Upper lobe of left lung (tissue), 6 donors: ENCODE measurements around the gene RNF44. TPM values are rescaled to one million over a fixed set of nuclear protein-coding genes. Genes with fewer than 3 reads are reported as not detected.

Experiments
- ATAC-seq, 2 donors: fragments of 200-7000 bp; cut with Tn5 transposase; one replicate each; pipeline ENCODE4 v1.9.1; 2022; ENCODE audit warnings: mild to moderate bottlenecking in 2 of 2, moderate library complexity in 2 of 2; ENCODE audit not compliant: low FRiP score in 2 of 2
- DNase-seq, 2 donors: peaks; one replicate each; pipeline ENCODE4 v3.0.0-alpha.2; 2019 to 2020
- H3K27ac ChIP-seq, 4 donors: fragments of 200-600 bp; sonication (generic); one replicate each; pipeline ENCODE4 v1.5.1; 2016 to 2019
- H3K27me3 ChIP-seq, 4 donors: fragments of 200-600 bp; sonication (generic); one replicate each; pipeline ENCODE4 v1.5.1; 2017 to 2019
- H3K36me3 ChIP-seq, 4 donors: fragments of 200-600 bp; sonication (generic); one replicate each; pipeline ENCODE4 v1.5.1; 2016 to 2019
- H3K4me1 ChIP-seq, 4 donors: fragments of 200-600 bp; sonication (generic); one replicate each; pipeline ENCODE4 v1.5.1; 2018 to 2019
- H3K4me3 ChIP-seq, 4 donors: fragments of 200-600 bp; sonication (generic); one replicate each; pipeline ENCODE4 v1.5.1; 2017 to 2019; ENCODE audit warnings: mild to moderate bottlenecking in 2 of 4, moderate library complexity in 1 of 4
- H3K9me3 ChIP-seq, 4 donors: fragments of 200-600 bp; sonication (generic); one replicate each; pipeline ENCODE4 v1.5.1; 2018 to 2019
- CTCF ChIP-seq, 6 experiments: fragments of 450-650 bp in 4 of 6; fragments of 200-600 bp in 2 of 6; sonication (generic) in 2 of 6; IDR thresholded peaks; one replicate each; pipeline ENCODE4 v1.5.1; 2016 to 2019; ENCODE audit warnings: antibody characterized with exemption in 6 of 6
- EP300 ChIP-seq, 4 donors: sonication (generic); formaldehyde crosslinking; IDR thresholded peaks; one replicate each; pipeline ENCODE4 v1.5.1; 2017; ENCODE audit warnings: antibody characterized with exemption in 4 of 4, control low read depth in 2 of 4
- POLR2A ChIP-seq, 4 donors: fragments of 450-650 bp; IDR thresholded peaks; one replicate each; pipeline ENCODE4 v1.5.1; 2016 to 2017; ENCODE audit warnings: antibody characterized with exemption in 4 of 4, mild to moderate bottlenecking in 2 of 4
- POLR2AphosphoS5 ChIP-seq, 2 donors: sonication (generic); formaldehyde crosslinking; IDR thresholded peaks; one replicate each; pipeline ENCODE4 v1.5.1; 2017; ENCODE audit warnings: antibody characterized with exemption in 2 of 2
- WGBS, 2 donors: methylation state at CpG; one replicate each; pipeline ENCODE4 v1.1.5; 2017 to 2018; 5-methylcytosine and 5-hydroxymethylcytosine counted together
- total RNA-seq, 6 donors: library from RNA; depleted of rRNA in 4 of 6; stranded (reverse); fragments of >200 nt in 4 of 6; gene quantifications; one replicate each; pipeline versions ENCODE4 v1.1.0 to v1.2.1, GENCODE V29; 2016 to 2021
- donor health status: DM: no; HTN: no; CAD: no; lungs with moderate emphysema.
- donor health status: DM: no; HTN: yes; CAD: no; lungs with severe emphysema.

Gene RNF44
- total RNA-seq, 6 donors from 2014 or later = 13.4 to 76.5 (median 51.7) TPM

- Histone ChIP-seq H3K4me3 (no peak overlapping the region), H3K27ac (no peak overlapping the region), H3K4me1 (peaks cover 0 to 7% (median 0%) of the 10 kb centered on the region in 4 donors), H3K9me3 (no peaks in the 10 kb centered on the region), H3K36me3 (no peaks in the 10 kb centered on the region), H3K27me3 (no peaks in the 10 kb centered on the region)
- no peak for TF ChIP-seq EP300 (IDR thresholded peaks at IDR 0.05)
- TF ChIP-seq CTCF (IDR thresholded peaks at IDR 0.05) = no peak
- no peak for TF ChIP-seq POLR2A (IDR thresholded peaks at IDR 0.05)
- no peak for TF ChIP-seq POLR2AphosphoS5 (IDR thresholded peaks at IDR 0.05)
- DNase-seq (no peak), ATAC-seq (no peak)
- 37 to 51% methylated on average over 6 of the region's 6 CpGs for WGBS, 2 donors
Measured at GRCh38 chr5:176570044-176570443, 32.8 kb upstream of the RNF44 start.

GRCh38 chr5:176568657-176569056, 31.5 kb upstream of the RNF44 start:
- Histone ChIP-seq H3K36me3 (no peaks in the 10 kb centered on the region), H3K27ac (no peak overlapping the region), H3K27me3 (no peaks in the 10 kb centered on the region), H3K4me1 (peaks cover 0 to under 1% (median 0%) of the 10 kb centered on the region in 4 donors), H3K4me3 (no peak overlapping the region), H3K9me3 (no peaks in the 10 kb centered on the region)
- no peak for DNase-seq
- WGBS, 2 donors = 81 to 82% methylated on average over 7 to 18 of the region's 18 CpGs
- ATAC-seq = no peak
- TF ChIP-seq POLR2A (IDR thresholded peaks at IDR 0.05) (no peak), CTCF (IDR thresholded peaks at IDR 0.05) (no peak), EP300 (IDR thresholded peaks at IDR 0.05) (no peak), POLR2AphosphoS5 (IDR thresholded peaks at IDR 0.05) (no peak)

GRCh38 chr5:176565760-176566288, 28.6 kb upstream of the RNF44 start:
- Histone ChIP-seq H3K4me3 (no peak overlapping the region), H3K4me1 (no peaks in the 10 kb centered on the region), H3K36me3 (no peaks in the 10 kb centered on the region), H3K9me3 (no peaks in the 10 kb centered on the region), H3K27me3 (no peaks in the 10 kb centered on the region), H3K27ac (no peak overlapping the region)
- DNase-seq (no peak), ATAC-seq (no peak)
- TF ChIP-seq EP300 (IDR thresholded peaks at IDR 0.05) (no peak), POLR2A (IDR thresholded peaks at IDR 0.05) (no peak), POLR2AphosphoS5 (IDR thresholded peaks at IDR 0.05) (no peak), CTCF (IDR thresholded peaks at IDR 0.05) (no peak)
- WGBS, 2 donors = 58% methylated on average over 6 of the region's 6 CpGs

- WGBS, 2 donors = 82% methylated on average over 10 of the region's 10 CpGs
- Histone ChIP-seq H3K27me3 (no peaks in the 10 kb centered on the region), H3K4me1 (no peaks in the 10 kb centered on the region), H3K36me3 (no peaks in the 10 kb centered on the region), H3K9me3 (no peaks in the 10 kb centered on the region), H3K4me3 (no peak overlapping the region), H3K27ac (no peak overlapping the region)
- TF ChIP-seq CTCF (IDR thresholded peaks at IDR 0.05) (no peak), POLR2AphosphoS5 (IDR thresholded peaks at IDR 0.05) (no peak), EP300 (IDR thresholded peaks at IDR 0.05) (no peak), POLR2A (IDR thresholded peaks at IDR 0.05) (no peak)
- ATAC-seq (no peak), DNase-seq (no peak)
Measured at GRCh38 chr5:176564002-176564401, 26.8 kb upstream of the RNF44 start.

- no peak for ATAC-seq
- Histone ChIP-seq H3K9me3 (no peaks in the 10 kb centered on the region), H3K27ac (no peak overlapping the region), H3K27me3 (no peaks in the 10 kb centered on the region), H3K36me3 (no peaks in the 10 kb centered on the region), H3K4me1 (no peaks in the 10 kb centered on the region), H3K4me3 (no peak overlapping the region)
- TF ChIP-seq POLR2A (IDR thresholded peaks at IDR 0.05) (no peak), EP300 (IDR thresholded peaks at IDR 0.05) (no peak), POLR2AphosphoS5 (IDR thresholded peaks at IDR 0.05) (no peak), CTCF (IDR thresholded peaks at IDR 0.05) (no peak)
- WGBS, 2 donors = 58% methylated on average over 10 of the region's 10 CpGs
- no peak for DNase-seq
Measured at GRCh38 chr5:176562189-176562588, 25.0 kb upstream of the RNF44 start.
